Large intestine (tissue), 3 donors: Measurements from ENCODE around the gene TUBGCP2. TPM values are rescaled to one million over a fixed set of nuclear protein-coding genes. Genes with fewer than 3 reads are reported as not detected.
"Not testable (repeated sequence)": the region's sequence is repeated elsewhere in the genome, so short reads cannot be mapped to it uniquely, and the experiment has no call there.

ENCODE experiments used
- DNase-seq, 2 donors: peaks; one replicate each; pipeline versions ENCODE4 v3.0.0 to v3.0.0-alpha.2; 2013
- H3K27ac ChIP-seq: one replicate; pipeline ENCODE4 v1.5.1; 2013; ENCODE audit warnings: low read length
- H3K27me3 ChIP-seq: 2 replicates; pipeline ENCODE4 v1.6.1; 2013; ENCODE audit warnings: low read length; ENCODE audit not compliant: control insufficient read depth, insufficient read depth
- H3K36me3 ChIP-seq: 2 replicates; pipeline ENCODE4 v1.6.1; 2013; ENCODE audit warnings: low read length; ENCODE audit not compliant: control insufficient read depth, insufficient read depth
- H3K4me1 ChIP-seq: one replicate; pipeline ENCODE4 v1.6.1; 2013; ENCODE audit warnings: low read length; ENCODE audit not compliant: control insufficient read depth, insufficient read depth
- H3K4me3 ChIP-seq: one replicate; pipeline ENCODE4 v1.5.1; 2013; ENCODE audit warnings: low read length
- H3K9me3 ChIP-seq: one replicate; pipeline ENCODE4 v1.6.1; 2013; ENCODE audit warnings: mild to moderate bottlenecking, low read depth, low read length, moderate library complexity; ENCODE audit not compliant: control insufficient read depth
- WGBS: methylation state at CpG from one replicate; pipeline ENCODE4 v1.1.5; 2013; ENCODE audit warnings: low lambda C conversion rate; ENCODE audit not compliant: insufficient coverage; 5-methylcytosine and 5-hydroxymethylcytosine counted together
- polyA plus RNA-seq: library from polyadenylated mRNA; unstranded; fragments of 120-200 nt; gene quantifications from one replicate; pipeline ENCODE4 v1.2.1, GENCODE V29; 2013

TUBGCP2 gene
- polyA plus RNA-seq, 1 donor = 53.2 TPM

- peaks cover 36% of the 10 kb centered on the region for H3K4me1 ChIP-seq
- H3K27ac ChIP-seq = no peak within 1 kb of the TSS
- H3K36me3 ChIP-seq = no peaks in the 10 kb centered on the region
- peak in 1 of 2 donors; percentile 31 for DNase-seq
- peaks cover 5% of the 10 kb centered on the region for H3K9me3 ChIP-seq
- WGBS = no CpG with 5 or more reads among the region's 60 CpGs
- peaks cover 72% of the 10 kb centered on the region for H3K27me3 ChIP-seq
- no peak within 1 kb of the TSS for H3K4me3 ChIP-seq
Observed at GRCh38 chr10:133237588-133238465, 70.8 kb downstream of the TUBGCP2 start, which contains the start of gene VENTX. Gene VENTX (plus strand): TSS chr10:133237855. CDS start chr10:133237915, 60 bp downstream.

GRCh38 chr10:133237241-133237587, 71.5 kb downstream of the TUBGCP2 start:
- peaks cover 78% of the 10 kb centered on the region for H3K27me3 ChIP-seq
- no CpG with 5 or more reads among the region's 32 CpGs for WGBS
- no peak overlapping the region for H3K27ac ChIP-seq
- peaks cover 5% of the 10 kb centered on the region for H3K9me3 ChIP-seq
- H3K4me3 ChIP-seq = no peak overlapping the region
- no peaks in the 10 kb centered on the region for H3K36me3 ChIP-seq
- peaks cover 31% of the 10 kb centered on the region for H3K4me1 ChIP-seq
- DNase-seq = peak in 1 of 2 donors; percentile 35

DNA sequence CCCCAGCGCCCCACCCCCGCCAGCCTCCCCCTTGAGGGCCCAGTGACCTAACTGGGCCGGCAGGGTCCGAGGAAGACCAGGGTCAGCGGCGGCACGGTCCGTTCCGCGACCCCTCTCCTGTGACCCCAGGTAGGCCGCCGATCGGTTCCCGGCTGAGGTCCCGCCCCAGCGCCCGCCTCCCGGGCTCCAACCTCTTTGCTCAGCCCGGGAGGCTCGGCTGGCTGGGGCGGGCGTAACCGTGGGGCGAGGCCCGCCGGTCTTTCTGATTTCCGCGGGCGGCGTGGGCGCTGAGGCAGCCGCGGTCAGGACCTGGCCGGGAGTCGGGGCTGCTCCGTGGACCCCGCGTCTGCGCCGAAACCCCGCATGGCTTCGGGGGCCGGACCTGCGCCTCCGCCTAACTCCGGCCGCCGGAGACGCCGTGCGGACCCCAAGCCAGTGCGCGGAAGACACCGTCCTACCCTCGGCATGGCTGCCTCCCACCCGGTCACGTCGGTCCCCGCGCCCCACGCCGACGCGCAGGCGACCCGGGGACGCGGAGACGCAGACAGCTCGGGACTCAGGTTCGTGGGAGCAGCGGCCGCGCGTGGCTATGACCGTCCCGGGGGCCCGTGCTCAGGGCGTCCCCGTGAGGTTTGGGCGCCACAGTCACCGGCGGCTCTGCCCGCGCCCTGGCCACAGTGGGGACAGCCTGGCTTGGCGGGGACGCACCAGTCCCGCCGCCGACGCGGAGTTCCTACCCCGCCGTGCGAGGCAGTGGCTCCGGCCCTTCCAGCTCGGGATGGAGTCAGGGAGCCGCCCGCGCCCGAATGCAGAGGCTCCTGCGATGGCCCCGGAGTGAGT, 72.1 kb downstream of the TUBGCP2 start:
- peaks cover 25% of the 10 kb centered on the region for H3K4me1 ChIP-seq
- peaks cover 84% of the 10 kb centered on the region for H3K27me3 ChIP-seq
- DNase-seq = no peak
- no peaks in the 10 kb centered on the region for H3K36me3 ChIP-seq
- H3K4me3 ChIP-seq = no peak overlapping the region
- no peak overlapping the region for H3K27ac ChIP-seq
- peaks cover 5% of the 10 kb centered on the region for H3K9me3 ChIP-seq
- no CpG with 5 or more reads among the region's 103 CpGs for WGBS

GRCh38 chr10:133235932-133236331, 72.7 kb downstream of the TUBGCP2 start:
- Histone ChIP-seq H3K27ac (no peak overlapping the region), H3K9me3 (peaks cover 11% of the 10 kb centered on the region), H3K4me1 (peaks cover 23% of the 10 kb centered on the region), H3K36me3 (no peaks in the 10 kb centered on the region), H3K27me3 (peaks cover 86% of the 10 kb centered on the region), H3K4me3 (no peak overlapping the region)
- no CpG with 5 or more reads among the region's 18 CpGs for WGBS
- DNase-seq = no peak

- Histone ChIP-seq H3K36me3 (no peaks in the 10 kb centered on the region), H3K9me3 (peaks cover 11% of the 10 kb centered on the region), H3K27ac (no peak overlapping the region), H3K27me3 (peaks cover 86% of the 10 kb centered on the region), H3K4me1 (peaks cover 19% of the 10 kb centered on the region), H3K4me3 (no peak overlapping the region)
- no CpG with 5 or more reads among the region's 48 CpGs for WGBS
- DNase-seq = peak in 1 of 2 donors; percentile 33
Observed at GRCh38 chr10:133235265-133235855, 73.3 kb downstream of the TUBGCP2 start.

- DNase-seq = not testable (repeated sequence)
Observed at GRCh38 chr10:133234796-133235195, 73.9 kb downstream of the TUBGCP2 start.

GRCh38 chr10:133231946-133232574, 76.6 kb downstream of the TUBGCP2 start:
- peaks cover 81% of the 10 kb centered on the region for H3K27me3 ChIP-seq
- H3K36me3 ChIP-seq = no peaks in the 10 kb centered on the region
- H3K27ac ChIP-seq = no peak overlapping the region
- no peak for DNase-seq
- H3K4me1 ChIP-seq = peaks cover 8% of the 10 kb centered on the region
- WGBS = no CpG with 5 or more reads among the region's 11 CpGs
- H3K4me3 ChIP-seq = no peak overlapping the region
- peaks cover 9% of the 10 kb centered on the region for H3K9me3 ChIP-seq

More at GRCh38 chr10:133234796-133235195, 73.9 kb downstream of the TUBGCP2 start:
- H3K9me3 ChIP-seq = peaks cover 11% of the 10 kb centered on the region
- H3K4me1 ChIP-seq = peaks cover 19% of the 10 kb centered on the region
- not testable (repeated sequence) for H3K36me3 ChIP-seq, H3K4me3 ChIP-seq, H3K27ac ChIP-seq
- peaks cover 85% of the 10 kb centered on the region for H3K27me3 ChIP-seq
- no CpG with 5 or more reads among the region's 10 CpGs for WGBS

GRCh38 chr10:133231244-133231945, 77.3 kb downstream of the TUBGCP2 start:
- Histone ChIP-seq H3K9me3 (peaks cover 9% of the 10 kb centered on the region), H3K4me3 (no peak overlapping the region), H3K36me3 (no peaks in the 10 kb centered on the region), H3K27ac (no peak overlapping the region), H3K27me3 (peaks cover 79% of the 10 kb centered on the region), H3K4me1 (peaks cover 8% of the 10 kb centered on the region)
- DNase-seq = no peak
- WGBS = no CpG with 5 or more reads among the region's 44 CpGs

- Histone ChIP-seq H3K9me3 (peaks cover 8% of the 10 kb centered on the region), H3K27ac (no peak overlapping the region), H3K4me3 (no peak overlapping the region), H3K27me3 (peaks cover 71% of the 10 kb centered on the region), H3K36me3 (no peaks in the 10 kb centered on the region), H3K4me1 (peaks cover 5% of the 10 kb centered on the region)
- DNase-seq = peak; percentile 45 to 70
- WGBS = no CpG with 5 or more reads among the region's 122 CpGs
Observed at GRCh38 chr10:133230387-133231195, 78.1 kb downstream of the TUBGCP2 start.
